Right atrium auricular region (tissue), 2 donors: Measurements from ENCODE around the gene FHIT. TPM values are rescaled to one million over a fixed set of nuclear protein-coding genes. Genes with fewer than 3 reads are reported as not detected.

Experiments
- DNase-seq: peaks from one replicate; pipeline ENCODE4 v3.0.0-alpha.2; 2019; ENCODE audit warnings: low spot score
- H3K27ac ChIP-seq, 2 donors: fragments of 200-600 bp; sonication (generic); 1 replicate in 1 of 2; 2 replicates in 1 of 2; pipeline ENCODE4 v1.5.1; 2016 to 2019
- H3K27me3 ChIP-seq, 2 donors: fragments of 200-600 bp; sonication (generic); one replicate each; pipeline versions ENCODE4 v1.5.1 to v1.6.0; 2017 to 2019
- H3K36me3 ChIP-seq: fragments of 200-600 bp; sonication (generic); one replicate; pipeline ENCODE4 v1.5.1; 2016
- H3K4me1 ChIP-seq, 2 donors: fragments of 200-600 bp; sonication (generic); one replicate each; pipeline versions ENCODE4 v1.5.1 to v1.6.0; 2017 to 2019
- H3K4me3 ChIP-seq, 2 donors: fragments of 200-600 bp; sonication (generic); 1 replicate in 1 of 2; 2 replicates in 1 of 2; pipeline ENCODE4 v1.5.1; 2017 to 2019; ENCODE audit warnings: mild to moderate bottlenecking in 1 of 2, moderate library complexity in 1 of 2
- H3K9me3 ChIP-seq, 2 donors: fragments of 200-600 bp; sonication (generic); one replicate each; pipeline ENCODE4 v1.5.1; 2019
- total RNA-seq, 2 donors: library from RNA; depleted of rRNA; stranded (reverse); fragments of >200 nt; gene quantifications; one replicate each; pipeline ENCODE4 v1.1.0, GENCODE V29; 2016
- TF ChIP-seq, protein P1 (sequence below), 2 donors: fragments of 200-600 bp; sonication (generic); IDR thresholded peaks; one replicate each; pipeline ENCODE4 v1.5.1; 2019; ENCODE audit warnings: antibody characterized with exemption in 2 of 2

The FHIT gene
- total RNA-seq, 2 donors from 2014 or later, result 10.4 to 11.0 TPM

DNA sequence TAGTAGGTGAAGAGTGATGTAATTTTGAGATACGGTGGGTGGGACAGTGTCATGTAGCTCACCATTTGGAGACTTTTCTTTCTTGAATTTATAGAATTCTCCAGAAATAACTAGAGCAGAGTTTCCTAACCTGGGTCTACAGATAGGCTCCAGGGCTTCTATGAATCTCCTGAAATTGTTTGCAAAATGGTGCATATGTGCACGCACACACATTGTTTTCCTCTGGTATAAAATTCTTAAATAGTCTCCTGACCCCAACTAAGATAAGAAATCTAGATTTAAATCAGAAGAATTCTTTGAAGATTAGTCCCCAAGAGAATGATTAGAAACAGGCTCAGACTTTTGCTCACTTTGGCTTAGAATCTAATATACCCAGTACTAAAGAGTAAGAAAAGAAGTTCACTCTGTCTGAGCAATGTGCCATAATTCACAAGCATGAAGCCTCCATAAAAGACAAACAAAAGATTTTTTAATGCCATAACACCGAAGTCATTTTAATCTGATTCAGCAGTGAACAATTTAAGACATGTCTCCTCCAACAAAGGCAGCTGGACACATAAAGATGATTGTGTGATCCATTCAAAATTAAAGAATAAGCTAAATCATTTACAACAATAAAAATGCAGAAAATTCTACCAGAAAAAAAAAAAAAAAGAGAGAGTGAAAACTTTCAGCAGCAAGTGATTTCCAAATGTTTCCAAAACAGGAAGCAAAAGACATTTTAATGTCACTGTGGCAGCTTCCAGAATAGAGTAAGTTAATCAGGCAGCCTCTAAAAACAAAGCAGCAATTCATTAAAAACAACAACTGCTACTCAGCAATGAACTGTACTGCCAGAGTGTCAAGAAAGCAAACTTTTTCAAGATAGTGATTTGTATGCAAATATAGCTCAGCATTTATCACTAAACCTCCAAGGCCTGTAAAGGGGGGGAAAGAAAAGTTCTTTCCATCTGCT, 1225.9 kb downstream of the FHIT start:
- TF ChIP-seq, protein P1, sequence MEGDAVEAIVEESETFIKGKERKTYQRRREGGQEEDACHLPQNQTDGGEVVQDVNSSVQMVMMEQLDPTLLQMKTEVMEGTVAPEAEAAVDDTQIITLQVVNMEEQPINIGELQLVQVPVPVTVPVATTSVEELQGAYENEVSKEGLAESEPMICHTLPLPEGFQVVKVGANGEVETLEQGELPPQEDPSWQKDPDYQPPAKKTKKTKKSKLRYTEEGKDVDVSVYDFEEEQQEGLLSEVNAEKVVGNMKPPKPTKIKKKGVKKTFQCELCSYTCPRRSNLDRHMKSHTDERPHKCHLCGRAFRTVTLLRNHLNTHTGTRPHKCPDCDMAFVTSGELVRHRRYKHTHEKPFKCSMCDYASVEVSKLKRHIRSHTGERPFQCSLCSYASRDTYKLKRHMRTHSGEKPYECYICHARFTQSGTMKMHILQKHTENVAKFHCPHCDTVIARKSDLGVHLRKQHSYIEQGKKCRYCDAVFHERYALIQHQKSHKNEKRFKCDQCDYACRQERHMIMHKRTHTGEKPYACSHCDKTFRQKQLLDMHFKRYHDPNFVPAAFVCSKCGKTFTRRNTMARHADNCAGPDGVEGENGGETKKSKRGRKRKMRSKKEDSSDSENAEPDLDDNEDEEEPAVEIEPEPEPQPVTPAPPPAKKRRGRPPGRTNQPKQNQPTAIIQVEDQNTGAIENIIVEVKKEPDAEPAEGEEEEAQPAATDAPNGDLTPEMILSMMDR (IDR thresholded peaks at IDR 0.05), result no peak
- Histone ChIP-seq H3K27ac (no peak overlapping the region), H3K27me3 (no peaks in the 10 kb centered on the region), H3K4me1 (no peaks in the 10 kb centered on the region), H3K9me3 (no peaks in the 10 kb centered on the region), H3K36me3 (no peaks in the 10 kb centered on the region), H3K4me3 (no peak overlapping the region)
- DNase-seq, result no peak

- Histone ChIP-seq H3K36me3 (no peaks in the 10 kb centered on the region), H3K27me3 (no peaks in the 10 kb centered on the region), H3K9me3 (no peaks in the 10 kb centered on the region), H3K4me3 (no peak overlapping the region), H3K4me1 (no peaks in the 10 kb centered on the region), H3K27ac (no peak overlapping the region)
- TF ChIP-seq, protein P1 (IDR thresholded peaks at IDR 0.05), result no peak
- DNase-seq, result no peak
Measured at GRCh38 chr3:60024400-60024799, 1226.9 kb downstream of the FHIT start.

- no peaks in the 10 kb centered on the region for H3K9me3 ChIP-seq
- H3K36me3 ChIP-seq, result no peaks in the 10 kb centered on the region
- no peak overlapping the region for H3K4me3 ChIP-seq
- no peaks in the 10 kb centered on the region for H3K4me1 ChIP-seq
- TF ChIP-seq, protein P1 (IDR thresholded peaks at IDR 0.05), result no peak
- no peaks in the 10 kb centered on the region for H3K27me3 ChIP-seq
- no peak for DNase-seq
- H3K27ac ChIP-seq, result no peak overlapping the region
Measured at GRCh38 chr3:60023189-60023588, 1228.1 kb downstream of the FHIT start.

- no peaks in the 10 kb centered on the region for H3K9me3 ChIP-seq
- no peaks in the 10 kb centered on the region for H3K27me3 ChIP-seq
- no peaks in the 10 kb centered on the region for H3K4me1 ChIP-seq
- no peak overlapping the region for H3K27ac ChIP-seq
- DNase-seq, result no peak
- TF ChIP-seq, protein P1 (IDR thresholded peaks at IDR 0.05), result no peak
- H3K4me3 ChIP-seq, result no peak overlapping the region
- H3K36me3 ChIP-seq, result no peaks in the 10 kb centered on the region
Measured at GRCh38 chr3:60017631-60018030, 1233.6 kb downstream of the FHIT start.

- H3K27ac ChIP-seq, result no peak overlapping the region
- no peaks in the 10 kb centered on the region for H3K27me3 ChIP-seq
- H3K9me3 ChIP-seq, result no peaks in the 10 kb centered on the region
- no peaks in the 10 kb centered on the region for H3K4me1 ChIP-seq
- TF ChIP-seq, protein P1 (IDR thresholded peaks at IDR 0.05), result no peak
- H3K4me3 ChIP-seq, result no peak overlapping the region
- no peak for DNase-seq
- no peaks in the 10 kb centered on the region for H3K36me3 ChIP-seq
Measured at GRCh38 chr3:60015032-60015705, 1236.1 kb downstream of the FHIT start.
